ENCODE measurements around the gene AXIN1.

- TF ChIP-seq CTCF (IDR thresholded peaks at IDR 0.05), result no peak
- no peak for TF ChIP-seq POLR2A (IDR thresholded peaks at IDR 0.05)
Measured at GRCh38 chr16:372302-372983, 19.9 kb upstream of the AXIN1 start.

Data from prostate gland (tissue), 2 donors.